Measurements from ENCODE around the gene CDH13.

CDH13 gene

DNA sequence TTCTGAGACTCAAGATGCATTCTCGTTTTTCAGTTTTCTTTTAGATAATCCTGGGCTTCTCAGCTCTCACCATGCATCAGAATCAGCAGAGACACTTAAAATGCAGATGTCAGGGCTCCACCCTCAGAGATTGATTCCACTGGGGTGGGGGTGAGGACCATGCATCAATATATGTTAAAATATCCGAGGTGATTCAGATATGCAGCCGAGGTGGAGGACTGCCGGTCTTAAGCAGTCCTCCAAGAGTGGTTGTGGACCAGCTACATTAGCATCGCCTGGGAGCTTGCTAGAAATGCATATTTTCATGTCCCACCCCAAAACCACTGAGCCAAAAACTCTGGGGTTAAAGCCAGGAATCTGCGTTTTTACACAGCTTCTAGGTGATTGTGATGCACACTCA lies 501.3 kb downstream of the CDH13 start:
- Histone ChIP-seq H3K27ac (ENCODE audit: low read depth, low read length, severe bottlenecking) (no peak overlapping the region), H3K9me3 (ENCODE audit: control insufficient read depth, low read length) (peaks cover 31% of the 10 kb centered on the region), H3K4me1 (ENCODE audit: control insufficient read depth, insufficient read depth, low read length, poor library complexity, severe bottlenecking) (no peaks in the 10 kb centered on the region), H3K36me3 (ENCODE audit: control insufficient read depth, insufficient read depth, low read length) (peaks cover 34% of the 10 kb centered on the region), H3K4me3 (ENCODE audit: extremely low read depth, insufficient read depth, low read length, poor library complexity, severe bottlenecking) (no peak overlapping the region)
- WGBS, 2 experiments (ENCODE audit: insufficient coverage in 2 of 2), result 89 to 92% methylated on average over 4 to 6 of the region's 6 CpGs

DNA sequence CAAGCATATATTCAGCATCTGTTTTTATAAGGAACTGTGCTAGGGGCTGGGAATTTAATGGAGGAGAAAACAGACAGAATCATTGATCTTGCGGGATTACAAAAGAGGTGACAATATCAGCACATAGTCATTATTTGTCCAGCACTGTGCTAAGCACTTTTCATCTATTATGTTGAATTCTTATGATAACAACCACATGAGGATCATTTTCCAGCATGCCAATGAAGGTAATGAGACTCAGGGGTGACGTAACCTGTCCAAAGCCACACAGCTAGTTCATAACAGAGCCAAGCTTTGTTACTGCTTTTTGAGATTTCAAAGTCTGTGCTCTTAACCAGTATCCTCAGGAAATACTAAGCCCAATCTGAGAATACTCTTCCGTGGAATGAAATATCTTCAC lies 503.3 kb downstream of the CDH13 start:
- H3K27ac ChIP-seq (ENCODE audit: low read depth, low read length, severe bottlenecking), result no peak overlapping the region
- H3K36me3 ChIP-seq (ENCODE audit: control insufficient read depth, insufficient read depth, low read length), result peaks cover 31% of the 10 kb centered on the region
- 92 to 94% methylated on average over 2 of the region's 3 CpGs for WGBS, 2 experiments (ENCODE audit: insufficient coverage in 2 of 2)
- peaks cover 19% of the 10 kb centered on the region for H3K9me3 ChIP-seq (ENCODE audit: control insufficient read depth, low read length)
- H3K4me3 ChIP-seq (ENCODE audit: extremely low read depth, insufficient read depth, low read length, poor library complexity, severe bottlenecking), result no peak overlapping the region
- H3K4me1 ChIP-seq (ENCODE audit: control insufficient read depth, insufficient read depth, low read length, poor library complexity, severe bottlenecking), result no peaks in the 10 kb centered on the region

DNA sequence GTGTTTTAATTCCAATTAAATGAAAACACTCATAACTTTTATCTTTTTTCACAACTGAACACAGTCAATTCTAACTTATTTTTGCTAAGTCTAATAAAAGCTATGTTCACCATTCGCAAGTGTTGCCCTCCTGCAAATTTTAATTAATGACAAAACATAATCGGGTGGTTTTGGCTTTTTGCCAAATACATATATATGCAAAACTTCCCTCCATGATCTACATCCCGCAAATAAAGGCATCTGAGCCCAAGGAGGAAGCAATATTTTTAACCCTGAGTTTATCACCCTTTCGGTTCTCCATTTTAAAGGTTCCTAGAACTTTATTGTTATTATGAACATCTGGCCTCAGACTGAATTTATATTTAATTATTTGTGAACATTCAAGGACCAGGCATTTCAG lies 507.9 kb downstream of the CDH13 start:
- no peaks in the 10 kb centered on the region for H3K9me3 ChIP-seq (ENCODE audit: control insufficient read depth, low read length)
- H3K27ac ChIP-seq (ENCODE audit: low read depth, low read length, severe bottlenecking), result no peak overlapping the region
- no peaks in the 10 kb centered on the region for H3K36me3 ChIP-seq (ENCODE audit: control insufficient read depth, insufficient read depth, low read length)
- WGBS, 2 experiments (ENCODE audit: insufficient coverage in 2 of 2), result 93 to 100% methylated on average over 1 to 2 of the region's 4 CpGs
- H3K4me3 ChIP-seq (ENCODE audit: extremely low read depth, insufficient read depth, low read length, poor library complexity, severe bottlenecking), result no peak overlapping the region
- H3K4me1 ChIP-seq (ENCODE audit: control insufficient read depth, insufficient read depth, low read length, poor library complexity, severe bottlenecking), result peaks cover 3% of the 10 kb centered on the region

DNA sequence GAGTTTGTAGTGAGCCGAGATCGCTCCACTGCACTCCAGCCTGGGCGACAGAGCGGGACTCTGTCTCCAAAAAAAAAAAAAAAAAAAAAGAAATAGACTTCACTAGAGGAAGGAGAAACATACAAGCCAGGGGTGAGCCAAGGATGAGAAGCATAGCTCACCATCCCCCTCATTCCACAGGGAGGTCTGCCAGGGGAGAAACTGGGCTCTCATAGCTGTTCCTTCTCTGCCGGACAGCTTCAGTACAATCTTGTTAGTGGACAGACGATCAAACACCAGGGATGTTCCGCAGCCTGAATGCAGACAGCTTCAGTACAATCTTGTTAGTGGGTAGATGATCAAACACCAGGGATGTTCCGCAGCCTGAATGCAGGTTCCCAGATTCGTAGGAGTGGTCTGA lies 509.6 kb downstream of the CDH13 start:
- no peaks in the 10 kb centered on the region for H3K36me3 ChIP-seq (ENCODE audit: control insufficient read depth, insufficient read depth, low read length)
- no peak overlapping the region for H3K27ac ChIP-seq (ENCODE audit: low read depth, low read length, severe bottlenecking)
- peaks cover 3% of the 10 kb centered on the region for H3K4me1 ChIP-seq (ENCODE audit: control insufficient read depth, insufficient read depth, low read length, poor library complexity, severe bottlenecking)
- no peaks in the 10 kb centered on the region for H3K9me3 ChIP-seq (ENCODE audit: control insufficient read depth, low read length)
- WGBS, 2 experiments (ENCODE audit: insufficient coverage in 2 of 2), result 97 to 100% methylated on average over 2 to 5 of the region's 9 CpGs
- H3K4me3 ChIP-seq (ENCODE audit: extremely low read depth, insufficient read depth, low read length, poor library complexity, severe bottlenecking), result no peak overlapping the region

DNA sequence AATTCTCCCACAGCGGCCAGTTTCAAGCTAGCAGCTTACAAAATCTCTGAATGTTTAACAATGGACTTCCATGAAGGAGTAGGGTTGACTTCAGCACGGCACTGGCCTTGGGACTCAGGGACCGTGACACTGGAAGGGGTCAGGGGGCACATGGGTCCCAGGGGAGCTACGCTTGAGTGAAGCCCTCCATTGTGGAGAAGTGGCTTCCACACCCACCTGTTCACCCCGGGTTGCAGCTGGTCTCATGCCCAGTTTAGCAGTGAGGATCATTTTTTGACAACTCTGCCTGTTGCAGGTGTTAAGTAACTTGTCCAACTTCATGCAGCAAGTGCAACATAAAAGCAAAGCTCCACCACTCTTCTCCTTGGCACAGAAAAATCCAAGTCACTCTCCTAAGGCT lies 510.2 kb downstream of the CDH13 start:
- H3K9me3 ChIP-seq (ENCODE audit: control insufficient read depth, low read length), result no peaks in the 10 kb centered on the region
- H3K4me1 ChIP-seq (ENCODE audit: control insufficient read depth, insufficient read depth, low read length, poor library complexity, severe bottlenecking), result peaks cover 3% of the 10 kb centered on the region
- no peak overlapping the region for H3K27ac ChIP-seq (ENCODE audit: low read depth, low read length, severe bottlenecking)
- no peak overlapping the region for H3K4me3 ChIP-seq (ENCODE audit: extremely low read depth, insufficient read depth, low read length, poor library complexity, severe bottlenecking)
- H3K36me3 ChIP-seq (ENCODE audit: control insufficient read depth, insufficient read depth, low read length), result no peaks in the 10 kb centered on the region
- WGBS, 2 experiments (ENCODE audit: insufficient coverage in 2 of 2), result 90 to 91% methylated on average over 4 to 5 of the region's 5 CpGs

DNA sequence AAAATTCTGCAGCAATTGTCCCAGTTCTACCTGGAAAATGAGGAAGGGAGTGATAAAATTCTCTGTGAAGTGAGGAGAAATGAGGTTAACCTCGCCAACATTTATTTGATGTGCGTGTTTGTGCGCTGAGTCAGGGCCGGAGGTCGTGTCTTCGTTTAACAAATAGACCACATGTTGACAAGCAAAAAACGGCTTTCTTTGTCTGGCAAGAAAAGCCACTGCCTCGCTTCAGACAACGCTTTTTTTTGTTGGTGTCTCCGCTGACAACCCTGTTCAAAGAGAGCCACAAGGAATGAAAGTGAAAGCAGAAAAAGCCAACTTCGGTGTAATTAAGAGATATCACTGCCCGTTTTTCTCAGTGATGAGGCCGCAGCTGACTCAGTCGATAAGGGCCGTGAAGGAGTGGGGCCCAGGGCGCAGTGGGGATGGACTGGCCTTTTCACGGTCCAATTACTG lies 510.6 kb downstream of the CDH13 start:
- WGBS, 2 experiments (ENCODE audit: insufficient coverage in 2 of 2), result 82 to 87% methylated on average over 17 of the region's 17 CpGs
- peaks cover 7% of the 10 kb centered on the region for H3K4me1 ChIP-seq (ENCODE audit: control insufficient read depth, insufficient read depth, low read length, poor library complexity, severe bottlenecking)
- H3K27ac ChIP-seq (ENCODE audit: low read depth, low read length, severe bottlenecking), result peak overlapping the region; percentile 1
- H3K9me3 ChIP-seq (ENCODE audit: control insufficient read depth, low read length), result no peaks in the 10 kb centered on the region
- no peak overlapping the region for H3K4me3 ChIP-seq (ENCODE audit: extremely low read depth, insufficient read depth, low read length, poor library complexity, severe bottlenecking)
- H3K36me3 ChIP-seq (ENCODE audit: control insufficient read depth, insufficient read depth, low read length), result no peaks in the 10 kb centered on the region

DNA sequence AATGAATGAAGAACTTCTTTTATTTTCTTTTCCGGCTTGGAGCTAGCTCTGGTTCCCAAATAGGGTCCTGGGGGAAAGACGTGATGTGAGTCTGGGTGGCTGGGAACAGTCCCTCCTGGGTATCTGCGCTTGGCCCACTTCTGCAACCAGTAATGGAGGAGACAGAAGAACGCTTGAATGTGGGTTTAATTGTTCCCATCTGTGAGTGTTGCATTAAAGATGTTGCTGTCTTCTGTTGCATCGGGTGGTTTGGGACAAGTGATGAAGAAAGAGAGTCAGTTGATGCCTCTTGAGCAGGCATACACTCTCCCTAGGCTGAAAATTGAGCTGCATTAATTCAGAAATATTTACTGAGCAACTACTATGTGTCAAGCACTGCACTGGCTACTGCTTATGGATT lies 511.1 kb downstream of the CDH13 start:
- Histone ChIP-seq H3K9me3 (ENCODE audit: control insufficient read depth, low read length) (no peaks in the 10 kb centered on the region), H3K27ac (ENCODE audit: low read depth, low read length, severe bottlenecking) (no peak overlapping the region), H3K4me1 (ENCODE audit: control insufficient read depth, insufficient read depth, low read length, poor library complexity, severe bottlenecking) (peaks cover 8% of the 10 kb centered on the region), H3K4me3 (ENCODE audit: extremely low read depth, insufficient read depth, low read length, poor library complexity, severe bottlenecking) (no peak overlapping the region), H3K36me3 (ENCODE audit: control insufficient read depth, insufficient read depth, low read length) (no peaks in the 10 kb centered on the region)
- 95 to 97% methylated on average over 4 to 5 of the region's 5 CpGs for WGBS, 2 experiments (ENCODE audit: insufficient coverage in 2 of 2)

DNA sequence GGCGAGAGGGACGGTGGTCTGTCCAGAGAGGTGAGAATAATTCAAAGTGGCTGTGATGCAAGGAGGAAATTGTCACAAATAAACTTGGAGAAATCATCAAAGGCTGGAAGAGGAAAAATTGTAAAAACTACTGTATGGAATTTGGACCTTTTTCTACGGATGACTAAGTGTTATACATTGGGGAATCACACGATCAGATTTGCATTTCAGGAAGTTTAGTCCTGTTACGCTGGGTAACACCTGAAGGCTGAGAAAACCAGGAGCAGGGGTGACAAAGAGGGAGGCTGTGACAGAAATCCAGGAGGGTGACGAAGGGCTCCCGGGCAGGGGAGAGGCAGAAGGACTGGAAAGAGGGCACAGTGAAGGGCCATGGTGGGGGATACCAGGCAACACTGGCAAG lies 511.7 kb downstream of the CDH13 start:
- Histone ChIP-seq H3K36me3 (ENCODE audit: control insufficient read depth, insufficient read depth, low read length) (no peaks in the 10 kb centered on the region), H3K4me1 (ENCODE audit: control insufficient read depth, insufficient read depth, low read length, poor library complexity, severe bottlenecking) (peaks cover 8% of the 10 kb centered on the region), H3K4me3 (ENCODE audit: extremely low read depth, insufficient read depth, low read length, poor library complexity, severe bottlenecking) (no peak overlapping the region), H3K27ac (ENCODE audit: low read depth, low read length, severe bottlenecking) (no peak overlapping the region), H3K9me3 (ENCODE audit: control insufficient read depth, low read length) (no peaks in the 10 kb centered on the region)
- WGBS, 2 experiments (ENCODE audit: insufficient coverage in 2 of 2), result 88 to 90% methylated on average over 7 of the region's 7 CpGs

DNA sequence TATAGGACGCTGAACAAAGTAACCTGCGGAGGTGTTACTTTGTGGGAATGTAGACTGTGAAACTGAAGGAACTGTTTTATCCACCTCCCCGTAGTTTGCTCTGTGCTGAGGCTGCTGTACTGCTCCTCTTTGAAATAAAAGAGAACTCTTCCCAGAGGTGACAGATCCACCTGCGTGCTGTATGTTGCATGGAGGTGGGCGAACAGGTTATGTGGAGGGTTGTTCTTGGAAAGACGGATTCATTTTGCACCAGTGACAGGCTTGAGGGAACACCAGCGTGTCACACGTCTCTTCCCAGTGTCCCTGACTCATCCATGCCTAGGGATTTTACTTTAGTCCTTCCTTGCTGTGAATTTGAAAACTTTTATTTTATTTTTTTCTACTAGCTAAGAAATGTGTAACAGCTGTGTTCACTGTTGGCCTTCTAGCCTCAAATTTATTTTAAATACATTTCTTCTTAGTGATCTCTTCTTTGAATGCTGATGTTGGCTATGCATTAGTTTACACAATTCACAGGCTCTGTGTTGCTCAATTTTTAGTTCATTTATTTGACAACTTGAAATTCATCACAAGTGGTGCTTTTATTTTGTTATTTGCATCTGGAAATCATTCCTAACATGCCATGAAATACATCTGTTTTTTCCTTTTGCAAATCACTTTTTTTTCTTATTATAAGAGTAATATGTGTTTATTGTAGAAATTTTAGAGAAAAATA lies 512.4 kb downstream of the CDH13 start:
- Histone ChIP-seq H3K4me3 (ENCODE audit: extremely low read depth, insufficient read depth, low read length, poor library complexity, severe bottlenecking) (no peak overlapping the region), H3K27ac (ENCODE audit: low read depth, low read length, severe bottlenecking) (no peak overlapping the region), H3K4me1 (ENCODE audit: control insufficient read depth, insufficient read depth, low read length, poor library complexity, severe bottlenecking) (peaks cover 8% of the 10 kb centered on the region), H3K36me3 (ENCODE audit: control insufficient read depth, insufficient read depth, low read length) (no peaks in the 10 kb centered on the region), H3K9me3 (ENCODE audit: control insufficient read depth, low read length) (no peaks in the 10 kb centered on the region)
- WGBS, 2 experiments (ENCODE audit: insufficient coverage in 2 of 2), result 80 to 92% methylated on average over 3 to 7 of the region's 8 CpGs

DNA sequence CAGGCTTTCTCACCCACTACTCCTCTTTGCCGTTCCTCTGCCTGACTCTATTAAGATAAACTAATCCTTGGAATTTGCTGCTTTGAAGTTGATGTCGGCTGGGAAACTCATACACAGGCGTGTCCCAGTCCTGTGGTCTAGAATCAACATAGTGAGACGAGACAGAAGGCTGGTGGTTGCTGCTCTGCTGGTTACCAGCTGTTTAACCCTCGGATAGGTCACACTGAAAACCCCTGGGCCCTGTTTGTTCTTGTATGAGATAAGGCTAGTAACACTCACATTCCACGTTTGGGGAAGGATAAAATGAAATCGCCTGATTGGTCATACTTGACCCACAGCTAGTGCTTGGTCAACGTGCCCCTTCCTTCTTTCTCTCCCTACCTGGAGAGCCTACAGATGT lies 517.0 kb downstream of the CDH13 start:
- Histone ChIP-seq H3K4me1 (ENCODE audit: control insufficient read depth, insufficient read depth, low read length, poor library complexity, severe bottlenecking) (peaks cover 15% of the 10 kb centered on the region), H3K9me3 (ENCODE audit: control insufficient read depth, low read length) (no peaks in the 10 kb centered on the region), H3K4me3 (ENCODE audit: extremely low read depth, insufficient read depth, low read length, poor library complexity, severe bottlenecking) (no peak overlapping the region), H3K27ac (ENCODE audit: low read depth, low read length, severe bottlenecking) (peak overlapping the region; percentile 11), H3K36me3 (ENCODE audit: control insufficient read depth, insufficient read depth, low read length) (peaks cover 3% of the 10 kb centered on the region)
- WGBS, 2 experiments (ENCODE audit: insufficient coverage in 2 of 2), result 26 to 50% methylated on average over 2 to 4 of the region's 8 CpGs

DNA sequence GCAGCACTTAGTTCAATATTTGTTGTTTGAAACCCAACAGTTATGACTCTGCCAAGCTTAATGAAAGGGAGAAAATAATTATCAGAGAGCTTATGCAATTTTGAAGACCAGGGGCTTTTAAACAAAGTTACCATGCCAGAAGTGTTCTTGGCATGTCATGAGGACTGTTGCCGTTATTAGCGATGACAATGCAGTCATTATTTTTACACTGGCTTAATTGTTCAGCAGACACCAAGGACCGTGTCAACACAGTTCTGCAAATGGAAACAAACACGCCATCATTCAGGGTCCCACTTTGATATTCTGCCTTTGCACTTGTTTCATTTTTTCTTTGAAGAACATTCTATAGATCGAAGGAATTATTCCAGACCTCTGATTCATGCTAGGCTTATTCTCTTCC lies 518.5 kb downstream of the CDH13 start:
- Histone ChIP-seq H3K9me3 (ENCODE audit: control insufficient read depth, low read length) (no peaks in the 10 kb centered on the region), H3K4me1 (ENCODE audit: control insufficient read depth, insufficient read depth, low read length, poor library complexity, severe bottlenecking) (peaks cover 15% of the 10 kb centered on the region), H3K27ac (ENCODE audit: low read depth, low read length, severe bottlenecking) (no peak overlapping the region), H3K4me3 (ENCODE audit: extremely low read depth, insufficient read depth, low read length, poor library complexity, severe bottlenecking) (no peak overlapping the region), H3K36me3 (ENCODE audit: control insufficient read depth, insufficient read depth, low read length) (peaks cover 3% of the 10 kb centered on the region)
- WGBS, 2 experiments (ENCODE audit: insufficient coverage in 2 of 2), result 96 to 97% methylated on average over 5 of the region's 5 CpGs
